Progenitor cell of endocrine pancreas (in vitro differentiated cells): ENCODE data around the gene SLC25A47. TPM values are rescaled to one million over a fixed set of nuclear protein-coding genes. Genes with fewer than 3 reads are reported as not detected.

Experiments
- DNase-seq: peaks from one replicate; pipeline ENCODE4 v3.0.0; 2021; ENCODE audit warnings: low spot score; ENCODE audit not compliant: unreplicated experiment
- H3K27ac Mint-ChIP-seq: 2 replicates; pipeline ENCODE4 v1.8.0; 2021; ENCODE audit warnings: mild to moderate bottlenecking, moderate library complexity, mixed read lengths
- H3K27me3 Mint-ChIP-seq: 2 replicates; pipeline ENCODE4 v1.8.0; 2021; ENCODE audit warnings: mixed read lengths
- H3K36me3 Mint-ChIP-seq: 2 replicates; pipeline ENCODE4 v1.8.0; 2022; ENCODE audit warnings: mixed read lengths; ENCODE audit not compliant: insufficient read depth
- H3K4me1 Mint-ChIP-seq: 2 replicates; pipeline ENCODE4 v1.8.0; 2021; ENCODE audit warnings: low read depth, mixed read lengths
- H3K4me3 Mint-ChIP-seq: 2 replicates; pipeline ENCODE4 v1.8.0; 2021; ENCODE audit warnings: low read depth, mild to moderate bottlenecking, moderate library complexity, mixed read lengths
- H3K9me3 Mint-ChIP-seq: 2 replicates; pipeline ENCODE4 v1.8.0; 2021; ENCODE audit warnings: low read depth, mixed read lengths
- CTCF ChIP-seq: fragments of 200-600 bp; sonication (generic); IDR thresholded peaks from one replicate; pipeline ENCODE4 v1.5.0; 2021; ENCODE audit warnings: antibody characterized with exemption, mild to moderate bottlenecking; ENCODE audit not compliant: unreplicated experiment
- total RNA-seq: library from RNA; stranded (reverse); gene quantifications from 2 replicates; pipeline ENCODE4 v1.2.1, GENCODE V29; 2021

Gene SLC25A47
- total RNA-seq, 1 donor from 2014 or later = not detected

- H3K9me3 Mint-ChIP-seq = no peaks in the 10 kb centered on the region
- TF ChIP-seq CTCF = no peak
- peaks cover 19% of the 10 kb centered on the region for H3K4me1 Mint-ChIP-seq
- H3K4me3 Mint-ChIP-seq = peak overlapping the region; percentile 52
- H3K27me3 Mint-ChIP-seq = no peaks in the 10 kb centered on the region
- no peaks in the 10 kb centered on the region for H3K36me3 Mint-ChIP-seq
- H3K27ac Mint-ChIP-seq = peak overlapping the region; percentile 89
- no peak for DNase-seq
Measured at GRCh38 chr14:100283984-100284881, 38.9 kb upstream of the SLC25A47 start.

DNA sequence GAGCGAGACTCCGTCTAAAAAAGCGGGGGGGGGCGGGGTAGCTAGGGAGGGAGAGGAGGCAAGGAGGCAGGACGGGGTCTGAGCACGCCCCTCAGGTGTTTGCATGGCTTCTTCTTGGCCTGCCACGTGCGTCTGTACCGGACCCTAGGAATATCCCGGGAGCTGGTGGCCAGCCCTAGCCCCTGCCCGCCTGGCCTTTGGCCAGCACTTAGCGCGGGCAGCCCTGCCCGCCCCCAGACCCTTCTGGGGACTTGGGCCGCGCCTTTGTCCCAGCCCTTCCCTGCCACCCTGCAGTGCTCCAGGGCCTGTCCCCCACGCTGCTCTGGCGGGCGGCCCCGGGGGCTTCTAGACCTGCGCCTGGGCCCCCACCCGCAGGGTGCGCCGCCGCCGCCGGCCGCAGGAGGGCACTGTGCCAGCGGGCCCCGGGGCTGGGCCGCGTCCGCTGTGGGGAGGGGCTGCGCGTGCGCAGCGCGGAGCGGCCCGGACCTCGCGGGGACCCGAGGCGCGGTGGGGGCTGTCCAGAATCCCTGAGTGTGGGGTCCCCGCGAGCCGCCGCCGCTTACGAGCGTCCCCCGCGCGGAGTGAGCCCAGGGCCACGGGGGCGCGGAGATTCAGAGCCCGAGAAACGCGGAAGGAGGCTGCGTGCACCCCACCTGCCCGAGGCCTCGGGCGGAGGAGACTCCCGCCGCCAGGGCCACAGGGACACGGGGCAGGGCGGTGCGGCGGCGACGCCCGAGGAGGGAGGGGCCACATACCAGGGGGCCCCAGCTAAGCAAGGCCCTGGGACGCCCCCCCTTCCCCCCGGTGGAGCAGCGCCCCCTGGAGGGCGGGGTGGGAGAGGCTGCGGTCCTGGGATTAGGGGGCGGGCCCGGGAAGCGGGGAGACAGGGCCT is 37.9 kb upstream of the SLC25A47 start:
- Mint-ChIP-seq H3K27ac (no peak overlapping the region), H3K27me3 (no peaks in the 10 kb centered on the region), H3K9me3 (no peaks in the 10 kb centered on the region), H3K4me1 (peaks cover 13% of the 10 kb centered on the region), H3K36me3 (no peaks in the 10 kb centered on the region), H3K4me3 (peak overlapping the region; percentile 66)
- DNase-seq = peak; percentile 72
- peak; percentile 70 for TF ChIP-seq CTCF

- H3K36me3 Mint-ChIP-seq = no peaks in the 10 kb centered on the region
- peaks cover 9% of the 10 kb centered on the region for H3K4me1 Mint-ChIP-seq
- H3K9me3 Mint-ChIP-seq = no peaks in the 10 kb centered on the region
- no peak for DNase-seq
- H3K27me3 Mint-ChIP-seq = no peaks in the 10 kb centered on the region
- peak overlapping the region; percentile 55 for H3K27ac Mint-ChIP-seq
- peak overlapping the region; percentile 66 for H3K4me3 Mint-ChIP-seq
- no peak for TF ChIP-seq CTCF
Measured at GRCh38 chr14:100285913-100286400, 37.2 kb upstream of the SLC25A47 start.

DNA sequence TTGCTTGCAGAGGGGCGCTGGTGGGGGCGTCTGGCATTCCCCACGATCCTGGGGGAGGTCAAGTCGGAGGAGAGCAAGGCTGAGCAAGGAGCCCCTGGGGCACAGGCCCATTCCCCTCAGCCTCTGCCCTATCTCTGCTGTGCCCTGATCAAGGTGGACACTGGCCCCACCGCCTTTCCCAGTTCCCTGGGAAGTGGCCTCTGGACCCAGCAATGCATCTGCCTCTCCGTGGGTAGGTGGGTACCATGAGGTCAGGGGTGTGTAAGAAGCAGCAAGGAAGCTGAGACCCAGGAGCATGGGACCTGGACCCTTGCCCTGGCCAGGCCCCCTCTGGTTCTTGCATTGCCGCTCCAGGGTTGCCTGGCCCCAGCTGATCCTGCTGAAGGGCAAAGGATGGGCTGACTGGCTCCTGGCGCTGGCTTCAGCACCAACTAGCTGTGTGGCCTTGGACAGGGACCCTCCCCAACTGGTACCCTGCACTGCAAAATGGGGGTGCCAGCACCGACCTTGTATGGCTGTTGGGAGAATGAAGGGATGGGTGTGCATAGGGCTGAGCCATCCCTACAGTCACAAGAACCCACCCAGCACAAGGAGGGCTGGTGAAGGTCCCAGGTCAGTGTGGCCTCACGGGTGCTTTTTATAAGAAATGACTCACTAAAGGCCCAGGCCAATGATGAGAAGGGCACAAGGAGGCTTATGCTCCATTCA is 36.5 kb upstream of the SLC25A47 start:
- no peak for DNase-seq
- Mint-ChIP-seq H3K36me3 (no peaks in the 10 kb centered on the region), H3K27ac (peak overlapping the region; percentile 71), H3K27me3 (no peaks in the 10 kb centered on the region), H3K9me3 (no peaks in the 10 kb centered on the region), H3K4me1 (peaks cover 9% of the 10 kb centered on the region), H3K4me3 (peak overlapping the region; percentile 26)
- TF ChIP-seq CTCF = no peak
